Measurements from ENCODE around the gene CACNA1D. TPM values are rescaled to one million over a fixed set of nuclear protein-coding genes. Genes with fewer than 3 reads are reported as not detected.
A peak's percentile ranks its signal among the peaks of the same experiment; 100 is the strongest.

The CACNA1D gene
- total RNA-seq, 2 donors from 2014 or later = 0.68 to 1.5 TPM

- ATAC-seq (ENCODE audit: insufficient number of reproducible peaks, low FRiP score, low read depth) (no peak), DNase-seq (ENCODE audit: low spot score) (no peak)
- H3K36me3 ChIP-seq = no peaks in the 10 kb centered on the region
- no peaks in the 10 kb centered on the region for H3K27me3 ChIP-seq (replicated peaks; ENCODE audit: insufficient read depth)
- TF ChIP-seq, protein P1, sequence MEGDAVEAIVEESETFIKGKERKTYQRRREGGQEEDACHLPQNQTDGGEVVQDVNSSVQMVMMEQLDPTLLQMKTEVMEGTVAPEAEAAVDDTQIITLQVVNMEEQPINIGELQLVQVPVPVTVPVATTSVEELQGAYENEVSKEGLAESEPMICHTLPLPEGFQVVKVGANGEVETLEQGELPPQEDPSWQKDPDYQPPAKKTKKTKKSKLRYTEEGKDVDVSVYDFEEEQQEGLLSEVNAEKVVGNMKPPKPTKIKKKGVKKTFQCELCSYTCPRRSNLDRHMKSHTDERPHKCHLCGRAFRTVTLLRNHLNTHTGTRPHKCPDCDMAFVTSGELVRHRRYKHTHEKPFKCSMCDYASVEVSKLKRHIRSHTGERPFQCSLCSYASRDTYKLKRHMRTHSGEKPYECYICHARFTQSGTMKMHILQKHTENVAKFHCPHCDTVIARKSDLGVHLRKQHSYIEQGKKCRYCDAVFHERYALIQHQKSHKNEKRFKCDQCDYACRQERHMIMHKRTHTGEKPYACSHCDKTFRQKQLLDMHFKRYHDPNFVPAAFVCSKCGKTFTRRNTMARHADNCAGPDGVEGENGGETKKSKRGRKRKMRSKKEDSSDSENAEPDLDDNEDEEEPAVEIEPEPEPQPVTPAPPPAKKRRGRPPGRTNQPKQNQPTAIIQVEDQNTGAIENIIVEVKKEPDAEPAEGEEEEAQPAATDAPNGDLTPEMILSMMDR (IDR thresholded peaks at IDR 0.05) = no peak
- peaks cover 3 to 24% of the 10 kb centered on the region in 2 donors for H3K4me1 ChIP-seq (ENCODE audit: control insufficient read depth in 1 of 2, low read depth in 2 of 2)
- no peak overlapping the region for H3K27ac ChIP-seq
- H3K9me3 ChIP-seq = no peaks in the 10 kb centered on the region
- H3K4me3 ChIP-seq = peak overlapping the region; percentile 56
Observed at GRCh38 chr3:53495520-53496391, 1.3 kb downstream of the CACNA1D start.

- TF ChIP-seq, protein P1 (IDR thresholded peaks at IDR 0.05) = no peak
- H3K4me1 ChIP-seq (ENCODE audit: control insufficient read depth in 1 of 2, low read depth in 2 of 2) = peaks cover 3 to 24% of the 10 kb centered on the region in 2 donors
- no peaks in the 10 kb centered on the region for H3K36me3 ChIP-seq
- no peaks in the 10 kb centered on the region for H3K27me3 ChIP-seq (replicated peaks; ENCODE audit: insufficient read depth)
- H3K4me3 ChIP-seq = no peak overlapping the region
- no peak overlapping the region for H3K27ac ChIP-seq
- no peak for ATAC-seq (ENCODE audit: insufficient number of reproducible peaks, low FRiP score, low read depth)
- DNase-seq (ENCODE audit: low spot score) = no peak
- no peaks in the 10 kb centered on the region for H3K9me3 ChIP-seq
Observed at GRCh38 chr3:53496392-53496670, 1.9 kb downstream of the CACNA1D start.

DNA sequence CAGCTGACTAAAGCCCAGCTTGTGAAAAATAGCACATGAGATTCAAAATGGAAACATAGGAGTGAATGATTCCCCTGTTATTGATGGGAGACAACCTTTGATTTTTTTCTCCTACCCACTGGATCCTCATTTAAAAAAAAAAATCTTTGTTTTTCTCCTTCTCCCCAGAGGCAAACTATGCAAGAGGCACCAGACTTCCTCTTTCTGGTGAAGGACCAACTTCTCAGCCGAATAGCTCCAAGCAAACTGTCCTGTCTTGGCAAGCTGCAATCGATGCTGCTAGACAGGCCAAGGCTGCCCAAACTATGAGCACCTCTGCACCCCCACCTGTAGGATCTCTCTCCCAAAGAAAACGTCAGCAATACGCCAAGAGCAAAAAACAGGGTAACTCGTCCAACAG, 2.6 kb downstream of the CACNA1D start:
- TF ChIP-seq, protein P1 (IDR thresholded peaks at IDR 0.05) = no peak
- H3K36me3 ChIP-seq = no peaks in the 10 kb centered on the region
- H3K4me1 ChIP-seq (ENCODE audit: control insufficient read depth in 1 of 2, low read depth in 2 of 2) = peaks cover 3 to 24% of the 10 kb centered on the region in 2 donors
- H3K9me3 ChIP-seq = no peaks in the 10 kb centered on the region
- DNase-seq (ENCODE audit: low spot score) (no peak), ATAC-seq (ENCODE audit: insufficient number of reproducible peaks, low FRiP score, low read depth) (no peak)
- H3K27ac ChIP-seq = no peak overlapping the region
- H3K27me3 ChIP-seq (replicated peaks; ENCODE audit: insufficient read depth) = no peaks in the 10 kb centered on the region
- H3K4me3 ChIP-seq = no peak overlapping the region

DNA sequence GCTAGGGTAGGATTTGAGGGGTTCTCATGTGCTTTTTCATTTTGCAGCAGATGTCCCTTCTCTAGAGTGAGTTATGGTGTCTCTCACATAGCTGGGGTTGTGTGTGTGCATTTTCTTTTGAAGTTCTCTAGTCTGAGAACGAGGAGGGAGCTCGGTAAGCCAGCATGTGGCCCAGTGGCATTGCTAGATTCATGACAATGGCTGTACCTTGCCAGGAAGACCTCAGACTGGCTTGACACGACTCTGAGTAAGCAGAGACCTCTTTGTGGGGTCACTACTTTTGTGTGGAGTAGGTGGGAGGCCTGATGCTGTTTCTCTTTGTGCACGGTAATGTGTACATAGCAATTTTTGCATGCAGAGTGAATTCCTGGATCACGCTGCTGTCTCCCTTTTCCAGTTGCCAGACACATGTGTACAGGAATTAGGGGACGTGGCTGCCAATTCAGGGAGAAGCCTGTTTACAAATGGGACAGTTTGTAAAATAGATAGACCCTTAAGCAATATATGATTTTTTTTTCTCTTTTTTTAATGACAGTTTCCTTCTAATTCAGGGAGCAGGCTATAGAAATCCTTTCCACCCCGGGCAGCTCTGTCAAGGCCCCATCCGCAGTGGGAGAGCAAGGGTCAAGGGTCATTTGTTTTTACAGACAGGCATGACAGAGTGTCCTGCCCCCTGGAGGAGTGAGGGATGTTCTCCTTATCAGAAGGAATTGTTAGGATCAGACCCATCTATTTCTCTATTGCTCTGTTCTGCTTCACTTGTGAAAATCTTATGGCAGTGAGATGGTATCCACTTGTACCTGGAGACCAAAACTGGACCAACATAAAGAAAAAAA, 4.6 kb downstream of the CACNA1D start:
- ATAC-seq (ENCODE audit: insufficient number of reproducible peaks, low FRiP score, low read depth) (no peak), DNase-seq (ENCODE audit: low spot score) (no peak)
- Histone ChIP-seq H3K4me1 (ENCODE audit: control insufficient read depth in 1 of 2, low read depth in 2 of 2) (peaks cover 3 to 15% of the 10 kb centered on the region in 2 donors), H3K36me3 (no peaks in the 10 kb centered on the region), H3K9me3 (no peaks in the 10 kb centered on the region), H3K27me3 (replicated peaks; ENCODE audit: insufficient read depth) (no peaks in the 10 kb centered on the region), H3K27ac (no peak overlapping the region), H3K4me3 (no peak overlapping the region)
- TF ChIP-seq, protein P1 (IDR thresholded peaks at IDR 0.05) = no peak

- DNase-seq (ENCODE audit: low spot score) (no peak), ATAC-seq (ENCODE audit: insufficient number of reproducible peaks, low FRiP score, low read depth) (no peak)
- H3K27ac ChIP-seq = no peak overlapping the region
- TF ChIP-seq, protein P1 (IDR thresholded peaks at IDR 0.05) = no peak
- no peaks in the 10 kb centered on the region for H3K36me3 ChIP-seq
- H3K4me1 ChIP-seq (ENCODE audit: control insufficient read depth in 1 of 2, low read depth in 2 of 2) = peaks cover 0 to 8% of the 10 kb centered on the region in 2 donors
- H3K9me3 ChIP-seq = no peaks in the 10 kb centered on the region
- H3K27me3 ChIP-seq (replicated peaks; ENCODE audit: insufficient read depth) = no peaks in the 10 kb centered on the region
- H3K4me3 ChIP-seq = no peak overlapping the region
Observed at GRCh38 chr3:53500165-53500777, 5.9 kb downstream of the CACNA1D start.

Measured in thoracic aorta (tissue), 2 donors.